T-helper 1 cell treated with Interleukin-12 subunit alpha and Interleukin-12 subunit beta and Interleukin-4 antibody, amounts not matched to agents 30 μg/mL and 1 μg/mL, for 36 hours (primary cell): Measurements from ENCODE around the gene TFDP1.

Experiments
- H3K27ac Mint-ChIP-seq: one replicate; pipeline ENCODE4 v1.8.0; 2021; ENCODE audit warnings: mild to moderate bottlenecking, mixed read lengths
- H3K27me3 Mint-ChIP-seq: one replicate; pipeline ENCODE4 v1.8.0; 2021; ENCODE audit warnings: low read depth, mixed read lengths
- H3K36me3 Mint-ChIP-seq: one replicate; pipeline ENCODE4 v1.8.0; 2021; ENCODE audit warnings: low read depth, mixed read lengths
- H3K4me1 Mint-ChIP-seq: one replicate; pipeline ENCODE4 v1.8.0; 2021; ENCODE audit warnings: low read depth, mixed read lengths
- H3K4me3 Mint-ChIP-seq: one replicate; pipeline ENCODE4 v1.8.0; 2021; ENCODE audit warnings: mild to moderate bottlenecking, moderate library complexity, mixed read lengths
- H3K9me3 Mint-ChIP-seq: one replicate; pipeline ENCODE4 v1.8.0; 2021; ENCODE audit warnings: mixed read lengths

TFDP1 gene

GRCh38 chr13:113654591-113655345, 70.2 kb downstream of the TFDP1 start:
- Mint-ChIP-seq H3K4me3 (no peak overlapping the region), H3K27ac (no peak overlapping the region), H3K9me3 (no peaks in the 10 kb centered on the region), H3K4me1 (no peaks in the 10 kb centered on the region), H3K36me3 (no peaks in the 10 kb centered on the region), H3K27me3 (no peaks in the 10 kb centered on the region)

DNA sequence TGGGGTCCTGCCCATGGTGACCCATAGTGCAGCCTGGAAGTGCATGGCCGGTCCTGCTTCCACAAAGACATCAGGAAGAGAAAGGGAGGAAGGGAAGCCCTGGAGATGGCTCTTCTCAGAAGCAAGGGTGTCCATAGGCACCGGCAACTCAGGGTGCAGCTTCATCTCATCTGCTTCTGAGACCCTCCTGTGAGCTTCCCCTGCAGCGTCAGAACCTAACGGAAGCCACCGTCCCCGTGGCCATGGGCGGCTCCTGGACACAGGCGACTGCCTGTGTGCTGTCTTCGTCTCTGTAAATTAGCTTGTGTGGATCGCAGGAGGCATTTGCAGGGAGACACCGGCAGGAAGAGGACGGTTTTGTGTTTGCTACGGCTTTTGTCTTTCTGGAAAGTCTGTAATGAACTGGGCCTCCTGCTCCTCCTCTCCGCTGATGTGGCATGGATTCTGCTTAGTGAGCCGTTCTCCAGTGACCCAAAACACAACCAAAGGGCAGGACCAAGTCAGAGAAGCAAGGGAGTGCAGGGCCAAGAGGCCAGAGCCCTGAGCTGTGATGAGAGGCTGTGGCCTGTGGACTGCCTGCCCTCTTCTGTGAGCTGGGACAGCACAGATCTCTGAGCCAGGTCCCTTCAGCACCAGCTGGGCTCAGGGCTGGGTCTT, 70.9 kb downstream of the TFDP1 start:
- H3K27me3 Mint-ChIP-seq, result no peaks in the 10 kb centered on the region
- H3K4me3 Mint-ChIP-seq, result no peak overlapping the region
- H3K36me3 Mint-ChIP-seq, result no peaks in the 10 kb centered on the region
- no peaks in the 10 kb centered on the region for H3K4me1 Mint-ChIP-seq
- H3K9me3 Mint-ChIP-seq, result no peaks in the 10 kb centered on the region
- H3K27ac Mint-ChIP-seq, result no peak overlapping the region

DNA sequence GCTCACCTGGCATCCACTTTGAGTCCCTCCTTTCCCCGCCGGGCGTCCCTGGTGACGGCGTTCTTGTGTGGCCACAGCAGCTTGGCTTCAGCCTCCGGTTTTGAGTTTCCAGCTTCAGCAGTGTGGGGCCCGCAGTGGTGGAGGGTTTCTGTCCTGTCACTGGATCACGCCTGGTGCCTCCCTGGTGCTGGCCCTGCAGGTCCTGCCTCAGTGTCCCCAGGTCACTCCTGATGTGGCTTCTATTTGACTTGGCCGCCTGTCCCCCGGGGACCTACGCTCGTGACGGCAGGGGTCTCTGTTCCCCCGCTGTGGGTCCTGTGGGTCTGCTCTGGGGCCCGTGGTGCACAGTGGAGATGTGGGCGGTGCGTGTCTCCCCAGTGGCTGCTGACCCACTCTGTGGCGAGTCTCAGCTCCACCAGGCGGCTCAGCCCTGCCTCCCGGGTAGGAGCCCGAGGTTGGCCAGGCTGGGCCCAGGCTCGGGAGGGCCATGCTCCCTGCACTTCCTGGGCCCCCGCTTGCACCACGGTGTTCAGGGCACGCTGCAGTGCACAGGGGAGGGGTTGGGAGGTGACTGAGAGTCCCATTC, 71.5 kb downstream of the TFDP1 start:
- H3K27me3 Mint-ChIP-seq, result peaks cover 6% of the 10 kb centered on the region
- H3K9me3 Mint-ChIP-seq, result peaks cover 6% of the 10 kb centered on the region
- H3K27ac Mint-ChIP-seq, result no peak overlapping the region
- H3K36me3 Mint-ChIP-seq, result peaks cover 2% of the 10 kb centered on the region
- no peak overlapping the region for H3K4me3 Mint-ChIP-seq
- H3K4me1 Mint-ChIP-seq, result no peaks in the 10 kb centered on the region

GRCh38 chr13:113656831-113657671, 72.5 kb downstream of the TFDP1 start:
- Mint-ChIP-seq H3K36me3 (peaks cover 2% of the 10 kb centered on the region), H3K27ac (no peak overlapping the region), H3K27me3 (peaks cover 8% of the 10 kb centered on the region), H3K9me3 (peaks cover 15% of the 10 kb centered on the region), H3K4me3 (no peak overlapping the region), H3K4me1 (no peaks in the 10 kb centered on the region)

DNA sequence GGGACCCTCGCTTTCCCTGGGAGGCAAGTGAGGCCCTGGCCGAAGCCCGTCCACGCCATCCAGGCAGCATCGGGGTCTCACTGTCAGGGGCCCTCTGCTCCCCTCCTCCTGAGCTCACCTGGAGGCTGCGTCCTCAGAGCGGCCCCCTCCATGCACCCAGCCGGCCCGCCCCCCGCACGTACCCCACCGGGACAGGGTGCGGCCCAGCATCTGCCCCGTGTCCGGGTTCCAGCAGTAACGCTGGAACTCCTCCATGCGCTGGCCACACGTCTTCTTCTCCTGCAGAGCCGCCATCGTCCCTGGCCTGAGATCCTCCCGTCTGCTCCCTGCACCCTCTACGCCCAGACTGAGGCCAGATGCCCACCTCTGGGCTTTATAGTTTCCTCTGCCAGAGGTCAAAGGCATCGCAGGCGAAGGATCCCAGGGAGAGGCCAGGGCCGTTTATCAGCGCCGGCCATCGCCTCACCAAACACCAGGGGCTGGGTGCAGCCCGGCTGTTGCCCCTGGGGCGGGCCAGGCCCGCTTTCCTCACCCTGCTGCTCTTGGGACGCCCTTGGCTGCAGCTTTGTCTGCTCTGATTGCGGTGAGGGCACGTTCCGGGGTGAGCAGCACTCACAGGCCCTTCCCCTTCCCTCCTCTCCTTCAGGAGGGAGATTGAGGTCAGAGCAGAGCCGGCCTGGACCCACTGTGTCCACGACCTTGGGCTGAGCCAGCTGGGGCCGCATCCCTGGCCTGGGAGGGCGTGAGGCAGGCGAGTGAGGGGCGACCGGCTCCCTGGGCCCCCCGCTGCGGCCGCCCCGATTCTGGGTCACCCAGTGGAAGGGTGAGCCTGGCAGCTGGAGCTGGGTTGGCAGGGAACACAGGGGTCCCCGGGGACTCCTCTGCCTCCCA, 73.5 kb downstream of the TFDP1 start, which contains the start of gene ATP4B:
TSS of gene ATP4B (minus strand) at position 348 of the 891 bp plus-strand sequence. CDS start at position 294, 54 bp downstream.
- Mint-ChIP-seq H3K4me1 (no peaks in the 10 kb centered on the region), H3K4me3 (no peak within 1 kb of the TSS), H3K9me3 (peaks cover 16% of the 10 kb centered on the region), H3K36me3 (peaks cover 2% of the 10 kb centered on the region), H3K27ac (no peak within 1 kb of the TSS), H3K27me3 (peaks cover 12% of the 10 kb centered on the region)

DNA sequence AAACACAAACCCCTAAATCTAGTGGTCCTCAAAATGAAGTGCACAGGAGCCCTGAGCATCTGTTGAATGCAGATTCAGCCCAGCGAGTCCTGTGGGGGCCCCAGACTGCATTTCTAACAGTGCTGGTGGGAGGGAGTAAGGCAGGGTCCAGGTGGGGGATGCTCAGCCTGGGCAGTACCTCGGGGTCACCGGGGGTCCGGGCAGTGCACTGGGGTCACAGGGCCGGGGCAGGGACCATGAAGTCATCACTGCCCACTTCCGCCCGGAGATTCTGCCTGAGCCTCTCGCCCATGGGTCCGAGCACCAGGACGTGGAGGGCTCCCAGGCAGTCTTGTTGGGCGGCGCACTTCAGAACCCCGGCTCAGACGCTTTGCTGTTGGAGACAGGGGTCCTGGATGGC, 74.3 kb downstream of the TFDP1 start:
- Mint-ChIP-seq H3K9me3 (peaks cover 16% of the 10 kb centered on the region), H3K27ac (no peak overlapping the region), H3K27me3 (peaks cover 16% of the 10 kb centered on the region), H3K4me3 (no peak overlapping the region), H3K4me1 (no peaks in the 10 kb centered on the region), H3K36me3 (peaks cover 2% of the 10 kb centered on the region)

- H3K27ac Mint-ChIP-seq, result no peak overlapping the region
- H3K27me3 Mint-ChIP-seq, result peaks cover 16% of the 10 kb centered on the region
- H3K4me1 Mint-ChIP-seq, result no peaks in the 10 kb centered on the region
- H3K9me3 Mint-ChIP-seq, result peaks cover 16% of the 10 kb centered on the region
- no peak overlapping the region for H3K4me3 Mint-ChIP-seq
- H3K36me3 Mint-ChIP-seq, result peaks cover 2% of the 10 kb centered on the region
Observed at GRCh38 chr13:113659337-113659736, 74.8 kb downstream of the TFDP1 start.

GRCh38 chr13:113660066-113660465, 75.5 kb downstream of the TFDP1 start:
- Mint-ChIP-seq H3K9me3 (peaks cover 16% of the 10 kb centered on the region), H3K27me3 (peaks cover 16% of the 10 kb centered on the region), H3K4me3 (no peak overlapping the region), H3K36me3 (peaks cover 2% of the 10 kb centered on the region), H3K27ac (no peak overlapping the region), H3K4me1 (no peaks in the 10 kb centered on the region)

- Mint-ChIP-seq H3K27me3 (peaks cover 16% of the 10 kb centered on the region), H3K27ac (no peak overlapping the region), H3K4me1 (no peaks in the 10 kb centered on the region), H3K4me3 (no peak overlapping the region), H3K36me3 (peaks cover 2% of the 10 kb centered on the region), H3K9me3 (peaks cover 16% of the 10 kb centered on the region)
Observed at GRCh38 chr13:113661509-113661908, 77.0 kb downstream of the TFDP1 start.

- H3K4me3 Mint-ChIP-seq, result no peak overlapping the region
Observed at GRCh38 chr13:113663934-113664333, 79.4 kb downstream of the TFDP1 start.

GRCh38 chr13:113664751-113665596, 80.4 kb downstream of the TFDP1 start:
- peaks cover 2% of the 10 kb centered on the region for H3K36me3 Mint-ChIP-seq
- no peak overlapping the region for H3K4me3 Mint-ChIP-seq
- peaks cover 16% of the 10 kb centered on the region for H3K27me3 Mint-ChIP-seq
- H3K4me1 Mint-ChIP-seq, result no peaks in the 10 kb centered on the region
- H3K27ac Mint-ChIP-seq, result no peak overlapping the region
- H3K9me3 Mint-ChIP-seq, result peaks cover 16% of the 10 kb centered on the region

More at GRCh38 chr13:113663934-113664333, 79.4 kb downstream of the TFDP1 start:
- H3K27me3 Mint-ChIP-seq, result peaks cover 16% of the 10 kb centered on the region
- H3K9me3 Mint-ChIP-seq, result peaks cover 16% of the 10 kb centered on the region
- no peak overlapping the region for H3K27ac Mint-ChIP-seq
- H3K36me3 Mint-ChIP-seq, result peaks cover 2% of the 10 kb centered on the region
- no peaks in the 10 kb centered on the region for H3K4me1 Mint-ChIP-seq

GRCh38 chr13:113665597-113666328, 81.2 kb downstream of the TFDP1 start:
- Mint-ChIP-seq H3K9me3 (peaks cover 13% of the 10 kb centered on the region), H3K4me1 (no peaks in the 10 kb centered on the region), H3K27ac (no peak overlapping the region), H3K36me3 (peaks cover under 1% of the 10 kb centered on the region), H3K4me3 (no peak overlapping the region), H3K27me3 (peaks cover 14% of the 10 kb centered on the region)
